OCI-LY7 (cell line): ENCODE results near the gene GABRB3.

Source experiments
- EZH2phosphoT487 ChIP-seq: fragments of 200-600 bp; sonication (generic); IDR thresholded peaks from 2 replicates; pipeline ENCODE4 v1.6.1; 2018; ENCODE audit warnings: low read depth, borderline replicate concordance, mild to moderate bottlenecking, mixed run types, antibody characterized with exemption, low read length, moderate library complexity, mixed read lengths
- TF ChIP-seq, protein P1 (sequence below): fragments of 200-600 bp; sonication (generic); conservative IDR thresholded peaks from 2 replicates; pipeline ENCODE4 v1.5.1; 2014; ENCODE audit warnings: mild to moderate bottlenecking, antibody characterized with exemption, low read length, moderate library complexity, mixed read lengths

DNA sequence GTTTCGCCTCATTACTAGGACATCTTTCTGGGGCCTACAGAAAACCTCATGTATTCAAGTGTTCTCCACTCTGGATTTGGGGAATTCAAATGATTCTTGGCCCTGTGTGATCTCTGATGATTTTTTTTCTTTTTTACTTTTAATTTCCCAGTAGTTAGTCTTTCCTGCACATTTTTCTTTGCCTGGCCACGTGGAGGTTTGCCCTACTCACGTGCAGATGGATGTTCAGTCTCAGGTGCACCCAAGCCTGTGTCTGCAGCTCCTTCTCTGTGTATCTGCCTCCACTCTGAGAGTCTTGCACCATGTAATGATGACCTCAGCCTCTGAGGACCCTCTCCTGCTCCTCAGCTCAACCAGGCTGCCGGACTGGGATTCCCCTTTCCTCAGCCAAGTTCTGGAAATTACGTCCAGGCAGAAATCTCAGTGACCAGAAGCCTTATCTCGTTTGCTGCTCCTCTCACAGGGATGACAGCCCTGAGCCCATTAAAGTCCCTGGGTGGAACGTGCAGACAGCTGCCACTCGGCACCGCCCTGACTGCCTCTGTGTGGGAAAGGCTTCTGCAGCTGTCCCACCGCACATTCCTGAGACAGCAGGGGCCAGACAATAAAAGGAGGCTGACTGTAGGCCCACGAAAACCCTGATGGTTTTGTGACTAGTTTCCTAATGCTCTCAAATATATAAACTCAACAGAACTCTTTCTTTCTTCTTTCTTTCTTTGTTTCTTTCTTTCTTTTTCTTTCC is 31.4 kb upstream of the GABRB3 start:
- TF ChIP-seq, protein P1, sequence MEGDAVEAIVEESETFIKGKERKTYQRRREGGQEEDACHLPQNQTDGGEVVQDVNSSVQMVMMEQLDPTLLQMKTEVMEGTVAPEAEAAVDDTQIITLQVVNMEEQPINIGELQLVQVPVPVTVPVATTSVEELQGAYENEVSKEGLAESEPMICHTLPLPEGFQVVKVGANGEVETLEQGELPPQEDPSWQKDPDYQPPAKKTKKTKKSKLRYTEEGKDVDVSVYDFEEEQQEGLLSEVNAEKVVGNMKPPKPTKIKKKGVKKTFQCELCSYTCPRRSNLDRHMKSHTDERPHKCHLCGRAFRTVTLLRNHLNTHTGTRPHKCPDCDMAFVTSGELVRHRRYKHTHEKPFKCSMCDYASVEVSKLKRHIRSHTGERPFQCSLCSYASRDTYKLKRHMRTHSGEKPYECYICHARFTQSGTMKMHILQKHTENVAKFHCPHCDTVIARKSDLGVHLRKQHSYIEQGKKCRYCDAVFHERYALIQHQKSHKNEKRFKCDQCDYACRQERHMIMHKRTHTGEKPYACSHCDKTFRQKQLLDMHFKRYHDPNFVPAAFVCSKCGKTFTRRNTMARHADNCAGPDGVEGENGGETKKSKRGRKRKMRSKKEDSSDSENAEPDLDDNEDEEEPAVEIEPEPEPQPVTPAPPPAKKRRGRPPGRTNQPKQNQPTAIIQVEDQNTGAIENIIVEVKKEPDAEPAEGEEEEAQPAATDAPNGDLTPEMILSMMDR: no peak
- TF ChIP-seq EZH2phosphoT487: no peak
